Peyer's patch (tissue), 4 donors: ENCODE data around the gene CBLN1.

Source experiments
- CTCF ChIP-seq, 6 experiments: fragments of 450-650 bp in 4 of 6; fragments of 200-600 bp in 2 of 6; sonication (generic) in 1 of 6; IDR thresholded peaks; one replicate each; pipeline ENCODE4 v1.5.1; 2017 to 2019; ENCODE audit warnings: antibody characterized with exemption in 6 of 6, mild to moderate bottlenecking in 3 of 6, moderate library complexity in 1 of 6
- POLR2A ChIP-seq, 2 donors: fragments of 450-650 bp; IDR thresholded peaks; one replicate each; pipeline ENCODE4 v1.5.1; 2017; ENCODE audit warnings: antibody characterized with exemption in 2 of 2, mild to moderate bottlenecking in 2 of 2, moderate library complexity in 2 of 2

GRCh38 chr16:49261930-49262329 is 19.7 kb downstream of the CBLN1 start:
- TF ChIP-seq CTCF (IDR thresholded peaks at IDR 0.05) (no peak), POLR2A (IDR thresholded peaks at IDR 0.05) (no peak)
